Naive thymus-derived CD8-positive, alpha-beta T cell (primary cell): Measurements from ENCODE around the gene CEMIP2. TPM values are rescaled to one million over a fixed set of nuclear protein-coding genes. Genes with fewer than 3 reads are reported as not detected.

Source experiments
- ATAC-seq, 2 donors: fragments of 150-1000 bp; cut with Tn5 transposase in 1 of 2; sonication (Bioruptor Pico), chemical (Tn5 transposase) in 1 of 2; 1 replicate in 1 of 2; 2 replicates in 1 of 2; pipeline ENCODE4 v1.10.0; 2021; ENCODE audit warnings: mild to moderate bottlenecking in 2 of 2, moderate library complexity in 2 of 2
- POLR2A ChIA-PET: fragments of 350-600 bp; sonication (Branson Sonifier 250); formaldehyde crosslinking; loops from one replicate; lab custom pipeline; 2021; ENCODE audit warnings: antibody characterized with exemption; lab: Charles Lee
- DNase-seq, 10 donors: peaks; one replicate each; pipeline versions ENCODE4 v3.0.0 to v3.0.0-alpha.2; 2020 to 2022
- H3K27ac Mint-ChIP-seq, 10 donors: one replicate each; pipeline ENCODE4 v1.8.0; 2020 to 2022; ENCODE audit warnings: mild to moderate bottlenecking in 10 of 10, mixed read lengths in 10 of 10, moderate library complexity in 4 of 10, inconsistent platforms in 1 of 10
- H3K27me3 Mint-ChIP-seq, 5 donors: one replicate each; pipeline ENCODE4 v1.8.0; 2021 to 2022; ENCODE audit warnings: mixed read lengths in 5 of 5
- H3K36me3 Mint-ChIP-seq, 3 donors: one replicate each; pipeline ENCODE4 v1.8.0; 2020 to 2022; ENCODE audit warnings: mixed read lengths in 3 of 3, mild to moderate bottlenecking in 2 of 3, inconsistent platforms in 1 of 3
- H3K4me1 Mint-ChIP-seq, 4 donors: one replicate each; pipeline ENCODE4 v1.8.0; 2021 to 2022; ENCODE audit warnings: mixed read lengths in 4 of 4
- H3K4me3 Mint-ChIP-seq, 10 donors: one replicate each; pipeline ENCODE4 v1.8.0; 2020 to 2022; ENCODE audit warnings: mild to moderate bottlenecking in 10 of 10, mixed read lengths in 10 of 10, moderate library complexity in 6 of 10, inconsistent platforms in 1 of 10
- H3K9me3 Mint-ChIP-seq, 9 donors: one replicate each; pipeline ENCODE4 v1.8.0; 2020 to 2022; ENCODE audit warnings: mixed read lengths in 9 of 9, mild to moderate bottlenecking in 3 of 9, inconsistent platforms in 1 of 9, moderate library complexity in 1 of 9
- polyA plus RNA-seq, 3 donors: library from polyadenylated mRNA; unstranded; fragments of 300-500 nt; fragmentation: Illumina TruSeq; gene quantifications; one replicate each; pipeline ENCODE4 v1.2.3, GENCODE V29; 2021
- total RNA-seq, 8 experiments: library from RNA in 2 of 8; stranded (reverse) in 2 of 8; gene quantifications; one replicate each; pipeline ENCODE4 v1.2.3 and lab custom pipeline; 2021 to 2026

The CEMIP2 gene
- total and polyA plus RNA-seq, 5 experiments from 2014 or later, result 5.9 to 71.9 (median 12.9) TPM

DNA sequence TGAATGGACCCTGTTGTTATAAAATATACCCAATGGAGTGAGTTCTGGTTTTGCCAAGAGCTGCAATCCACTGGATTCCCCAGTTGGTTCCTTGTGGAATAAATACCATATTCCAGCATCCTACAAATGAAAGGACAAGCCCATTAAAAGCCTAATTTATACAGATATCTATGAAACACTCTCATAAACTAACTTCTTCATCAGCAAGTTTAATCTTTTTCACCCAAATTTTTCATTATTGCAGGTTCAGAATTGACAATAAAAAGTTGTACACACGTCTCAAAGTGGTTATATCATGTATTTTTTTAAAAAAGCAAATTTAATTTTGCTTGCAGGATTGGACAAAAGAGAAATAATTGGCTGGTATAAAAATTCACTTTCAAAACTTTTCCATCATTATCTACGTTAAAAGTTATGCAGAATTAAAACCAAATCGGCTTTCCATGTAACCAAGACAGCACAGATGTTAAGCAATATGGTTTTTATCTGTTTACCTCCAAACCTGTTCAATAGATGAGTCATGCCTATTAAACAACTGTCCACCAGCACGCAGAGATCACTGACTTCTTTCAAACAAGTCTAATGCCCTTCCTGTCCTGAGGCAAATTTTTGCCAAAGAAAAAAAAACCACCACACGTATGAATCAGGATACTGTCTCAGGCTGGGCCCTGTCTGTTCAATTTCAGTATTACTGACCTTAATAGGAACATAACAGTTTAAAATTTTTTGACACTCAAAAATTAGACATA, 42.5 kb downstream of the CEMIP2 start:
- no peaks in the 10 kb centered on the region for H3K27me3 Mint-ChIP-seq
- ATAC-seq, result no peak
- no peak for DNase-seq
- peaks cover 11 to 94% (median 37%) of the 10 kb centered on the region in 3 donors for H3K36me3 Mint-ChIP-seq
- H3K4me3 Mint-ChIP-seq, result no peak overlapping the region
- no peak overlapping the region for H3K27ac Mint-ChIP-seq
- H3K9me3 Mint-ChIP-seq, result no peaks in the 10 kb centered on the region
- peaks cover 0 to 3% (median under 1%) of the 10 kb centered on the region in 4 donors for H3K4me1 Mint-ChIP-seq
- POLR2A ChIA-PET, result no interaction called here

DNA sequence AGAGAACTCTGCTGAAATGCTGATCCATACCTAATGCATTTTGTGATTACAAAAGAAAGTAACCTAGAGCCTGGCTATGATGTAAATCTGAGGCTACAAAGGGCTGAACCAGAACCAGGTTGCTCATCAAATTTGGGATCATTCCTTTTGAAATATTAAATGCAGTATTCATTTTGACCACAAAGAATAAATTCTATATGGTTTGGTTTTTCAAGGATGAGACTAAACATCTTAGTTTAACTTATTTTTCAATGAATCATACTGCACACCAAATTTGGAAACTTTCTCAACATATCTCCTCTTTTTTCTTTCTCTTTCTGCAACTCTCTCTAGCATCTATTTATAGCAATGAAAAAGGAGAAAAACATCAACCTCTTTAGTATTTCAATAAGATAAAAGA, 46.5 kb downstream of the CEMIP2 start:
- Mint-ChIP-seq H3K27ac (peak overlapping the region in 1 of 10 donors; percentile 34), H3K9me3 (no peaks in the 10 kb centered on the region), H3K4me1 (peaks cover 0 to 3% (median under 1%) of the 10 kb centered on the region in 4 donors), H3K4me3 (no peak overlapping the region), H3K27me3 (no peaks in the 10 kb centered on the region), H3K36me3 (peaks cover 8 to 87% (median 31%) of the 10 kb centered on the region in 3 donors)
- no peak for ATAC-seq
- POLR2A ChIA-PET, result interaction anchor here (1.2 kb wide), 1 partner anchor 47 kb away, joined by 3 read pairs; the partner anchor contains the start of gene CEMIP2
- no peak for DNase-seq

DNA sequence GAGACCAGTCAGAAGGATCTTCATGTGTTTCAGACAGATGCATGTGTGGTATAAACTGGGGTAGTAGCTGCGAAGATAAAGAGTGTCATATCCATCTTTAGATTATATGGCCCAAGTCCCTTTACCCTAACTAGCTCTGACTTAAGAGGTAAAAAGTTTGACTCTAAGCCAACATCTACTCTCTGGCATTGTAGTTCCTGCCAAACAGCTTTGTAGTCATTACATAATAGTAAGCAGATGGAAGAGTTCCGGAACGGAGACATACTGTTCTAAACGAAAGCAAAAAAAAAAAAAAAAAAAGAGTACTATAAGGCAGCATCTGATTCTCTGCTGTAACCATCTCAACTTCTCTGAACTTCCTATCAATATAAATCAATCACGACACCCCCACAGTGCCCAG, 48.8 kb downstream of the CEMIP2 start:
- no peak overlapping the region for H3K4me3 Mint-ChIP-seq
- POLR2A ChIA-PET, result no interaction called here
- H3K27ac Mint-ChIP-seq, result peak overlapping the region in 2 of 10 donors; percentile 6 to 36
- H3K4me1 Mint-ChIP-seq, result peaks cover 0 to 1% (median 0%) of the 10 kb centered on the region in 4 donors
- peak; percentile 23 to 60 for ATAC-seq
- no peaks in the 10 kb centered on the region for H3K9me3 Mint-ChIP-seq
- H3K27me3 Mint-ChIP-seq, result no peaks in the 10 kb centered on the region
- peaks cover 8 to 78% (median 31%) of the 10 kb centered on the region in 3 donors for H3K36me3 Mint-ChIP-seq
- DNase-seq, result peak in 2 of 10 donors; percentile 11 to 20

DNA sequence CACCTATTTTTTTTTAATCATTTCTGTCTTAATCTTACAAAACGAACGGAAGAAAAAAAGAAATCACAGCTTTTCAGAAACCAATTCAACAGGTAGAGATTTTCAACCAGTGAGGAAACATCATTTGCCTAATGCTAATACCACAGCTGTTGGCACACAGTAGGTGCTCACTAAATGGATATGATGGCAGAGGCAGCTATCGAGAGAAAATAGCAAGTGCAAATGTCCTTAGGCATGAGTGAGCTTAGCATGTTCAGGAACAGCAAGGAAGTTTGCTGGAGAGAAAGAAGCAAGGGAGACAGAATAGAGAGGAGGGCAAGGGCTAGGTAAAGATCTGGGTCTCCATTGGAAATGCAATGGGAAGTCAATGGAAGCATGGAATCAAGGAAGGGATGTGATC, 49.2 kb downstream of the CEMIP2 start:
- POLR2A ChIA-PET, result no interaction called here
- Mint-ChIP-seq H3K4me3 (no peak overlapping the region), H3K4me1 (peaks cover 0 to 1% (median under 1%) of the 10 kb centered on the region in 4 donors), H3K27me3 (no peaks in the 10 kb centered on the region), H3K9me3 (no peaks in the 10 kb centered on the region), H3K27ac (peak overlapping the region in 3 of 10 donors; percentile 6 to 33 (median 6)), H3K36me3 (peaks cover 8 to 77% (median 29%) of the 10 kb centered on the region in 3 donors)
- DNase-seq, result no peak
- no peak for ATAC-seq

DNA sequence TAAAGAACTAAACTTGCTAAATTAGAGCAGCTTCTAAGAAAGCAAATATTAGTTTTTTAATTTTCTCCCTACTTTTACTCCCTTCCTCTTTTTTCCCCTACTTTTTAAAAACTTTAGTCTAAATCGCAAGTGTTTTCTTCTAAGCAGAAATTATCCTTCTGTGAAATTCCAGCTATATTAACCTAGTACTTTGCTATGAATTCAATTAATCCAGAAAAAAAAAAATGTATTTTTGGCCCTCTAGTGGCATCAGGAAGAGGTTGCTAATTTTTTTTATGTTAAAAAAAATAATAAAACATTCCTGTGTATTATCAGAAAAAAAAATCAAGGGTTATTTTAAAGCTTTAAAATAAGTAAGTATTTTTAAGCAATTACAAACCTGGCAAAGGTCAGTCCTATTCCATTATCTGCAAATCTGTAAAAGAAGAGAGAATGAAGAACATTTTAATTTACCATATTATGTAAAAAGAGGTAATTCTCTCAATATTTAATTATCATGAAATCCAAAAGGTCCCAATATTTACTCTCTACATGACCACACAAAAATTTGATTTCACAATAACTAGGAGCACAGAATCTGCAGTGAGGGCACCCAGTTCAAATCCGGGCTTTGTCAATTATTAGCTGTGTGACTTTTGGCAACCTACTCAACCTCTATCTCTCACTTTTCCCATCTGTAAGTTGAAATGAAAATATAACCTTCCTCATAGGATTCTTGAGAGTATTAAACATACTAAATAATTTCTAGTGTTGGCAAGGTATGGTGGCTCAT, 52.0 kb downstream of the CEMIP2 start:
- H3K4me1 Mint-ChIP-seq, result peaks cover 0 to 3% (median 0%) of the 10 kb centered on the region in 4 donors
- H3K4me3 Mint-ChIP-seq, result no peak overlapping the region
- POLR2A ChIA-PET, result interaction anchor here (0.7 kb wide), 1 partner anchor 79 kb away, joined by 3 read pairs; no protein-coding TSS in a partner anchor
- DNase-seq (peak in 3 of 10 donors; percentile 11 to 14 (median 12)), ATAC-seq (no peak)
- H3K27ac Mint-ChIP-seq, result peak overlapping the region in 1 of 10 donors; percentile 15
- H3K36me3 Mint-ChIP-seq, result peaks cover 24 to 77% (median 25%) of the 10 kb centered on the region in 3 donors
- no peaks in the 10 kb centered on the region for H3K27me3 Mint-ChIP-seq
- H3K9me3 Mint-ChIP-seq, result no peaks in the 10 kb centered on the region

DNA sequence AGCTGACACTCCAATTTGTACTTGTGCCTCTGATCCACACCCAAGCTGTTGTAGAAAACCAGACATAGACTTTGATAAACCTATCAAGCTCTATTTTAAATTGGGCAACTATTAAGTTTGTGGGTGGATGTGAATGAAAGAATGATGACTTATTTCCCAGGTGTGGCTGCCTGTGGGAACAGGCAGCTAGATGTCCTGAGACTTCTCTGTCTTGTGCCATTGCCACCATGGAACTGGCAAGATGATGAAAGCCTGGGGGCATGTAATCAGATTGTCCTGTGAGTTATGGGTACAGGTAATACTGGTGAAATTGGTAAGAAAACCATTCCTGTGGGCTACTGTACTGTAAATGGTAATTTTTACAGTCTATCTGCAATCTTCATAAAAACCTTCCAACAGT, 57.5 kb downstream of the CEMIP2 start:
- Mint-ChIP-seq H3K4me3 (no peak overlapping the region), H3K9me3 (no peaks in the 10 kb centered on the region), H3K27me3 (no peaks in the 10 kb centered on the region), H3K36me3 (peaks cover 25 to 82% (median 28%) of the 10 kb centered on the region in 3 donors), H3K4me1 (peaks cover 0 to 6% (median 1%) of the 10 kb centered on the region in 4 donors), H3K27ac (peak overlapping the region in 1 of 10 donors; percentile 85)
- POLR2A ChIA-PET, result no interaction called here
- DNase-seq (no peak), ATAC-seq (no peak)

DNA sequence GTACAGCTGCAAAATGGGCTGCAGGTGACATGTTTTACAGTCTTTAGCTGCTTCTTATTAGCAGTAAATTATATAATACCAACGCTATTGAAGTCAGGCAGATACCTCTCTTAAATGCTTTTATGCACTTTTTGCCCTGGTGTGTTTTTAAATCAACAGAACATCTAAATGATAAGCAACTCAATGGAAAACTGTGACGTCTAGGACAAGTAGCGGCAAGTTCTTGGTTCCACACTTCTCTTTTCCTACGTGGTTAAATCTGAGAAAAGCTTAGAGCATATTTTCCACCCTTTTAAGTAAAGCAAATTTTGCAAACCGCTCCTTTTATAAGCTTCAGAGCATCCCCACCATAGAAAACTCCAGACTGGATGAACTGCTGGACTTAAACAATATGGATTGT, 58.1 kb downstream of the CEMIP2 start:
- Mint-ChIP-seq H3K27me3 (no peaks in the 10 kb centered on the region), H3K27ac (peak overlapping the region in 1 of 10 donors; percentile 15), H3K4me3 (no peak overlapping the region), H3K36me3 (peaks cover 25 to 88% (median 29%) of the 10 kb centered on the region in 3 donors), H3K4me1 (peaks cover 0 to 6% (median 3%) of the 10 kb centered on the region in 4 donors), H3K9me3 (no peaks in the 10 kb centered on the region)
- DNase-seq, result no peak
- ATAC-seq, result no peak
- POLR2A ChIA-PET, result no interaction called here

DNA sequence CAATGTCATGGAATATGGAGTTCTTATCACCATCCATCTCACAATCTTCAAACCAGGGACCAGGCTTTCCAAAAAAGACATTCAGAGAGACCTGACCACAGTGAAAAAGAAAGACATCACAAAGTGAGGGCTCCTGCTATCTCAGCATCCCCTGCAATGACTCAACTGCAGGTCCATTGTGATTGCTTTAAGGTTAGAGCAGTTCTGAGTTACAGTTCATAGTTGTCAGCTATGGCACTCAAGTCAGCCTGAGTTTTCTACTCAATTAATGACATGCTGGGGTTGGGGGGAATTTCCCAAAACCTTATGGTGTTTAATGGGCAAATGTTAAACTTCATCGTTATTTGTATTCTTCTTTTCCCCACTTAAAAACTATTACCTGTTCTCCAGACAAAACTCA, 58.9 kb downstream of the CEMIP2 start:
- Mint-ChIP-seq H3K9me3 (no peaks in the 10 kb centered on the region), H3K36me3 (peaks cover 31 to 90% (median 33%) of the 10 kb centered on the region in 3 donors), H3K4me3 (no peak overlapping the region), H3K27ac (no peak overlapping the region), H3K27me3 (no peaks in the 10 kb centered on the region), H3K4me1 (peaks cover 0 to 8% (median 6%) of the 10 kb centered on the region in 4 donors)
- no peak for DNase-seq
- ATAC-seq, result no peak
- POLR2A ChIA-PET, result interaction anchor here (0.8 kb wide), 1 partner anchor 10 kb away, joined by 3 read pairs; no protein-coding TSS in a partner anchor

DNA sequence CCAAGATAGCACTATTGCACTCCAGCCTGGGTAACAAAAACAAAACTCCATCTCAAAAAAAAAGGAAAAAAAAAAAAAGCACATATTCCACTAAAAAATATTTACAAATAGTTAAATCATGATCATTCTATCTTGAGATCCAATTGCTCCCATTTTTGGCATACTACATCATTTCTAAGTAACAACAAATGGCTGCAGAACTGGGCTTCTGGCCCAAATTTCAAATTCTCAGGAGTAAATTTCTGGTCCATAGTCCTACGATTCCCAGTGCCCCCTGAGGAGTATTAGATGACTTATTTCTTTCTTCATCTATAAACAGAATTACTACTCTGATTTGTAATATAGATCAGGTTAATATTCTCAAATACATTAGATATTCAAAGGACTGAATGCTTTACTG, 62.1 kb downstream of the CEMIP2 start:
- H3K27me3 Mint-ChIP-seq, result no peaks in the 10 kb centered on the region
- POLR2A ChIA-PET, result no interaction called here
- DNase-seq (no peak), ATAC-seq (no peak)
- peaks cover 0 to 9% (median 7%) of the 10 kb centered on the region in 4 donors for H3K4me1 Mint-ChIP-seq
- no peak overlapping the region for H3K4me3 Mint-ChIP-seq
- no peaks in the 10 kb centered on the region for H3K9me3 Mint-ChIP-seq
- no peak overlapping the region for H3K27ac Mint-ChIP-seq
- peaks cover 21 to 88% (median 22%) of the 10 kb centered on the region in 3 donors for H3K36me3 Mint-ChIP-seq

DNA sequence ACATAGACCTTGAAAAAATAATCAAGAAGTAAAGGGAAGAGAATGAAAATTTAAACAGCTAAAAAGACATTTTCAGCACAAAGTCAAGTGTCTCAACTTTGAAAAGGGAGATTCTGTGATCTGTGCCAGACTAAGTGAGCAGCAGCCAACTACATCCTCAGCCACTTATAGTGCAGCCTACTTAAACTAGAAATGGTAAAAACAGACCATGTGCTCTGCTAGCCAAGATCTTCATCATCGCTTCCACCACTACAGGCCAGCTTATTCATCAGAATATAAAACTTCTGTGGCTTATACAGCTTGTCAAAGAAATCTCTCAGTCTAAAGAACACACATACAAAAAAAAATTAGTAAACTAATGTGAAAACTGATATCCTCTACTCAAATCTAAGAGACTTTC, 63.5 kb downstream of the CEMIP2 start:
- DNase-seq (no peak), ATAC-seq (no peak)
- Mint-ChIP-seq H3K9me3 (no peaks in the 10 kb centered on the region), H3K27me3 (no peaks in the 10 kb centered on the region), H3K4me1 (peaks cover 0 to 9% (median 7%) of the 10 kb centered on the region in 4 donors), H3K27ac (peak overlapping the region in 3 of 10 donors; percentile 8 to 63 (median 43)), H3K4me3 (no peak overlapping the region), H3K36me3 (peaks cover 21 to 88% (median 31%) of the 10 kb centered on the region in 3 donors)
- POLR2A ChIA-PET, result no interaction called here

DNA sequence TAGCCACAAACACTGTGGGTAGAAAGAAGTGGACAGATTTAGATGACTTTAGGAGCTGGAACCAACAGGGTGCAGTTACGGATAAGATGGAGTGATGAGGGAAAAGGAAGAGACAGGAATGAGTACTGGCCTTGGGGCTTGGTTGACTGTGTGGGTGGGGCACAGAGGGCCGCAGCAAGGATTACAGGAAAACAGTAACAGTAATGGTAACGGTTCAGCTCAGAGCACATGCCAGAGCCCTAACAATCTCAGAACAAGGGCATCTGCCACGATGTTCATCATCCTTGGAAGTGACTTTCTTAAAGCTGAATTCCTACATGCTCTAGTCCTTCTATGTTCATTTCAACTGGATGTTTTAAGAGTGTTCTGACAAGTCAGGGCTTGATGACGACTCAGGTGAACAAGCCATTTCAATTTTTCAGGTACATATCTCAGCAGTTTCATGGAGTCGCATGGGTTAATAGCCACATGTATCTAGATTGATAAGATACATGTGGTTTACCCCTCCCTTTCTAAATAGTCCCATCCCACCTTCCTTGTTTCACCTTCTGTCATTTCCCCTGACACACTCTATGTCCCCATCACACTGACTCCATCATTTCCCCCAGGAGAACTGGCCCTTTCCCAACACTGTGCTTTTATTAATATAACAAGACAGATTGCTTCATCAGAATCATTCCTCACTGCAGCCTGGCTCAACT, 65.0 kb downstream of the CEMIP2 start:
- no peaks in the 10 kb centered on the region for H3K27me3 Mint-ChIP-seq
- DNase-seq (no peak), ATAC-seq (no peak)
- POLR2A ChIA-PET, result no interaction called here
- H3K27ac Mint-ChIP-seq, result peak overlapping the region in 2 of 10 donors; percentile 27 to 35
- H3K36me3 Mint-ChIP-seq, result peaks cover 20 to 88% (median 23%) of the 10 kb centered on the region in 3 donors
- H3K4me3 Mint-ChIP-seq, result no peak overlapping the region
- no peaks in the 10 kb centered on the region for H3K9me3 Mint-ChIP-seq
- peaks cover 0 to 10% (median 7%) of the 10 kb centered on the region in 4 donors for H3K4me1 Mint-ChIP-seq

DNA sequence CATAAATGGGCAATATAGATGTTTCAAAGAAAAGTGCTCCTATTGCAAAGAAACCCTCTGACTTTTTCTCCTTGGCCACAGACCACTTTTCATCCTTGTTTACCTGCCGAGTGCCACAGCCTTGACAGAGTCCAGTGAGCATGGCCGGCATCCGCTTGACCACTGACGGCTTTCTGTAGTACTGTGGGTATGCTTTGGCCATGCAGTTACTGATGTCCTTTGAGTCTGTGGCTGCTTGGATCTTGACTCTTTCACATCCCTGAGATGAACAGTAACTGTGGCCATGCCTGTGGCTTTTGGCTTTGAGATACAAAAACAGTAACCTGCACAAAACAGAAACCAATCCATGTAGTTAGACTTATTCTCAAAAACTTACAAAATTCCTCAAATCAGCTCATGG, 70.4 kb downstream of the CEMIP2 start:
- Mint-ChIP-seq H3K4me1 (peaks cover 0 to 3% (median 0%) of the 10 kb centered on the region in 4 donors), H3K27ac (peak overlapping the region in 1 of 10 donors; percentile 83), H3K9me3 (no peaks in the 10 kb centered on the region), H3K4me3 (no peak overlapping the region), H3K27me3 (no peaks in the 10 kb centered on the region), H3K36me3 (peaks cover 9 to 91% (median 32%) of the 10 kb centered on the region in 3 donors)
- ATAC-seq, result no peak
- no peak for DNase-seq
- POLR2A ChIA-PET, result no interaction called here
